HepG2 (cell line): ENCODE data around the gene FAM228B. TPM values are rescaled to one million over a fixed set of nuclear protein-coding genes. Genes with fewer than 3 reads are reported as not detected.
A peak's percentile ranks its signal among the peaks of the same experiment; 100 is the strongest.

Experiments
- BCL6 ChIP-seq: IDR thresholded peaks from 2 replicates; pipeline ENCODE4 v1.6.1; 2016; ENCODE audit warnings: missing genetic modification reagents, missing compliant biosample characterization
- HNF1A ChIP-seq, 2 experiments: sonication (generic) in 1 of 2; formaldehyde crosslinking in 1 of 2; IDR thresholded peaks; 2 replicates each; pipeline versions ENCODE4 v1.4.0 to v1.6.1; 2016 to 2020; ENCODE audit warnings: borderline replicate concordance in 1 of 2, low read depth in 1 of 2, mild to moderate bottlenecking in 1 of 2, missing genetic modification reagents in 1 of 2
- IRX3 ChIP-seq: sonication (generic); formaldehyde crosslinking; IDR thresholded peaks from 2 replicates; pipeline ENCODE4 v1.8.1; 2023; ENCODE audit warnings: mild to moderate bottlenecking, low read depth, missing genetic modification reagents, borderline replicate concordance
- KLF9 ChIP-seq: IDR thresholded peaks from 2 replicates; pipeline ENCODE4 v1.6.1; 2016; ENCODE audit warnings: low read depth
- MYNN ChIP-seq: sonication (generic); formaldehyde crosslinking; IDR thresholded peaks from 2 replicates; pipeline ENCODE4 v1.4.0; 2020; ENCODE audit warnings: mild to moderate bottlenecking, low read depth, missing genetic modification reagents
- NR1H2 ChIP-seq: sonication (generic); formaldehyde crosslinking; IDR thresholded peaks from 2 replicates; pipeline ENCODE4 v1.8.1; 2022; ENCODE audit warnings: low read depth, missing genetic modification reagents, borderline replicate concordance
- POLR2G ChIP-seq: fragments of 200-400 bp; formaldehyde crosslinking; IDR thresholded peaks from 2 replicates; pipeline ENCODE4 v1.6.1; 2018; ENCODE audit warnings: mild to moderate bottlenecking, low read depth, low read length, moderate library complexity
- SMAD1 ChIP-seq: sonication (generic); formaldehyde crosslinking; IDR thresholded peaks from 2 replicates; pipeline ENCODE4 v1.4.0; 2020; ENCODE audit warnings: missing genetic modification reagents, low read depth, mild to moderate bottlenecking, borderline replicate concordance
- ZNF362 ChIP-seq: sonication (generic); formaldehyde crosslinking; IDR thresholded peaks from 2 replicates; pipeline ENCODE4 v1.4.0; 2020; ENCODE audit warnings: missing genetic modification reagents, mild to moderate bottlenecking, borderline replicate concordance
- ZNF646 ChIP-seq: sonication (generic); formaldehyde crosslinking; IDR thresholded peaks from 2 replicates; pipeline ENCODE4 v1.9.0; 2021; ENCODE audit warnings: mild to moderate bottlenecking, missing genetic modification reagents
- ZNF784 ChIP-seq: sonication (generic); formaldehyde crosslinking; IDR thresholded peaks from 2 replicates; pipeline ENCODE4 v1.5.1; 2020; ENCODE audit warnings: missing genetic modification reagents, mild to moderate bottlenecking, borderline replicate concordance
- polyA plus RNA-seq, 8 experiments: library from polyadenylated mRNA; depleted of rRNA in 3 of 8; stranded (reverse) in 7 of 8; unstranded in 1 of 8; fragments of >200 nt; fragmentation: Illumina TruSeq in 4 of 8; extraction: Trizol in 4 of 8; gene quantifications; 2 replicates each; pipeline versions ENCODE4 v1.2.1 to v1.2.3, GENCODE V29; 2011 to 2016; ENCODE audit warnings: low read depth in 4 of 8, missing spikeins in 1 of 8, mixed read lengths in 1 of 8; ENCODE audit not compliant: insufficient read depth in 1 of 8
- total RNA-seq, 5 experiments: library from RNA; depleted of rRNA; stranded (reverse); fragments of >200 nt; fragmentation: Illumina TruSeq; extraction: Trizol; gene quantifications; 2 replicates each; pipeline ENCODE4 v1.2.3, GENCODE V29; 2016; ENCODE audit warnings: low read depth in 1 of 5

The FAM228B gene
- total and polyA plus RNA-seq, 2 of the 13 experiments (the other 11 are each of a cell fraction or from before 2014, with no cell fraction given) = 0.79 to 1.1 TPM

GRCh38 chr2:24075915-24076848, 47.1 kb upstream of the FAM228B start, which contains the start of gene SF3B6 (continued):
- no peak for TF ChIP-seq ZNF646 (CRISPR knock-in tag)
- TF ChIP-seq NR1H2 (CRISPR knock-in tag) = no peak
- peak; percentile 77; the same call in 1 of the 2 replicates for TF ChIP-seq ZNF362 (CRISPR knock-in tag)
- TF ChIP-seq ZNF784 = peak; percentile 82; the same call in 1 of the 2 replicates
- TF ChIP-seq KLF9 (CRISPR knock-in tag) = peak; percentile 95; the same call in 1 of the 2 replicates
- peak; percentile 99 for TF ChIP-seq POLR2G
- peak; percentile 78 for TF ChIP-seq HNF1A (IDR thresholded peaks at IDR 0.05; ENCODE audit: low read depth)
- peak; percentile 93; the same call in 1 of the 2 replicates for TF ChIP-seq HNF1A (CRISPR knock-in tag; IDR thresholded peaks at IDR 0.05; ENCODE audit: borderline replicate concordance)
- TF ChIP-seq IRX3 (CRISPR knock-in tag) = peak; percentile 57; the same call in 1 of the 2 replicates
- peak; percentile 81; the same call in 1 of the 2 replicates for TF ChIP-seq BCL6 (CRISPR knock-in tag)
- peak; percentile 92; the same call in 1 of the 2 replicates for TF ChIP-seq SMAD1 (CRISPR knock-in tag)
- TF ChIP-seq MYNN = 0 out of 2 replicates have a peak, but pooled peaks have one; percentile 71
